Ovary (tissue), 3 donors: ENCODE results near the gene SUB1.

ENCODE experiments used
- EP300 ChIP-seq: sonication (generic); formaldehyde crosslinking; IDR thresholded peaks from one replicate; pipeline ENCODE4 v1.6.1; 2017; ENCODE audit warnings: antibody characterized with exemption
- POLR2A ChIP-seq: fragments of 450-650 bp; IDR thresholded peaks from one replicate; pipeline ENCODE4 v1.6.1; 2017; ENCODE audit warnings: antibody characterized with exemption, mild to moderate bottlenecking, moderate library complexity
- TF ChIP-seq, protein P1 (sequence below), 3 donors: fragments of 450-650 bp in 2 of 3; fragments of 200-600 bp in 1 of 3; IDR thresholded peaks; one replicate each; pipeline versions ENCODE4 v1.5.1 to v1.8.0; 2016 to 2022; ENCODE audit warnings: antibody characterized with exemption in 3 of 3, mild to moderate bottlenecking in 1 of 3
- donor health status: DM: no; HTN: no; CAD: no.

DNA sequence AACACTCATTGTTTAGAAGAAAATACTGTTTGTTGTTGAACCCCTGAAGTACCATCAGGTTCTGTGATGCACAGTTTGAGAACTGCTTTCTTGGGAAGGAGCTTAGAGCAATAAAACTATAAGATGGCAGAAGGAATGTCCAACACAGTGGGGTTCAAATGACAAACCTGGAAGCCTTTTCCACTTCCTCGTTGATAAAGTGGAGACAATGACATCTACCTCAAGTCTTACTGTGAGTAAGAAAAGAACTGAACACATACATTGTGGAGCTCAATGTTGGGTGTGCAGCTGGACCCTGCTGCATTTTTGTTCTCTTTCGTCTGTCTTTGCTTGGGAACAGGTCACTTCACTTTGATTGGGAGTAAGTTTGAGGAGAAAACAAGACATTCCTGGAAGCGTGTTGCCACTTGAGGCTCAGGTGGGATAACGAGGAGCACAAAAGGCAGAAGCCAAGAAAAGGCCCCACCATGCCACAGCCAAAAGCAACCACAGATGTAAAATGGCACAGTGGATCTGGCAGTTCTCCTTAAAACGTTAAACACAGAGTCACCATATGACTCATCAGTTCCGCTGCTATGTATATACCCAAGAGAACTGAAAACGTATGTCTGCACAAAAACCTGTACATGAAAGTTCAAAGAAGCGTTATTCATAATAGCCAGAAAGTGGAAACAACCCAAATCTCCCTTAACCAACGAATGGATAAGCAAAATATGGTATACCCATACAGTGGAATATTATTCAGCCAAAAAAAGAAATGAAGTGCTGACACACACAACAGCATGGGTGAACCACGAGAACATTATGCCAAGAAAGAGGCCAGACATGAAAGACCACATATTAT lies 42.9 kb upstream of the SUB1 start:
- TF ChIP-seq, protein P1, sequence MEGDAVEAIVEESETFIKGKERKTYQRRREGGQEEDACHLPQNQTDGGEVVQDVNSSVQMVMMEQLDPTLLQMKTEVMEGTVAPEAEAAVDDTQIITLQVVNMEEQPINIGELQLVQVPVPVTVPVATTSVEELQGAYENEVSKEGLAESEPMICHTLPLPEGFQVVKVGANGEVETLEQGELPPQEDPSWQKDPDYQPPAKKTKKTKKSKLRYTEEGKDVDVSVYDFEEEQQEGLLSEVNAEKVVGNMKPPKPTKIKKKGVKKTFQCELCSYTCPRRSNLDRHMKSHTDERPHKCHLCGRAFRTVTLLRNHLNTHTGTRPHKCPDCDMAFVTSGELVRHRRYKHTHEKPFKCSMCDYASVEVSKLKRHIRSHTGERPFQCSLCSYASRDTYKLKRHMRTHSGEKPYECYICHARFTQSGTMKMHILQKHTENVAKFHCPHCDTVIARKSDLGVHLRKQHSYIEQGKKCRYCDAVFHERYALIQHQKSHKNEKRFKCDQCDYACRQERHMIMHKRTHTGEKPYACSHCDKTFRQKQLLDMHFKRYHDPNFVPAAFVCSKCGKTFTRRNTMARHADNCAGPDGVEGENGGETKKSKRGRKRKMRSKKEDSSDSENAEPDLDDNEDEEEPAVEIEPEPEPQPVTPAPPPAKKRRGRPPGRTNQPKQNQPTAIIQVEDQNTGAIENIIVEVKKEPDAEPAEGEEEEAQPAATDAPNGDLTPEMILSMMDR (IDR thresholded peaks at IDR 0.05), result no peak
- TF ChIP-seq POLR2A (no peak), EP300 (no peak)
